HG03108 (cell line): ENCODE measurements around the gene BRAP.
"Not testable (repeated sequence)": the region's sequence is repeated elsewhere in the genome, so short reads cannot be mapped to it uniquely, and the experiment has no call there.

Experiments
- ATAC-seq: cut with Tn5 transposase; IDR thresholded peaks from one replicate; pipeline ENCODE4 v1.9.1; 2021; ENCODE audit warnings: moderate library complexity; ENCODE audit not compliant: unreplicated experiment

Gene BRAP

GRCh38 chr12:111677186-111677585 lies 8.6 kb downstream of the BRAP start:
- no peak for ATAC-seq

- no peak for ATAC-seq
Observed at GRCh38 chr12:111673503-111673902, 12.3 kb downstream of the BRAP start.

- ATAC-seq: no peak
Observed at GRCh38 chr12:111672822-111673381, 12.9 kb downstream of the BRAP start.

- no peak for ATAC-seq
Observed at GRCh38 chr12:111664961-111665865, 20.5 kb downstream of the BRAP start.

- no peak for ATAC-seq
Observed at GRCh38 chr12:111664499-111664898, 21.3 kb downstream of the BRAP start.

- no peak for ATAC-seq
Observed at GRCh38 chr12:111656016-111656415, 29.7 kb downstream of the BRAP start.

- no peak for ATAC-seq
Observed at GRCh38 chr12:111655356-111655755, 30.4 kb downstream of the BRAP start.

GRCh38 chr12:111653596-111653995 lies 32.2 kb downstream of the BRAP start:
- no peak for ATAC-seq

- ATAC-seq: not testable (repeated sequence)
Observed at GRCh38 chr12:111652530-111652929, 33.2 kb downstream of the BRAP start.

- ATAC-seq: no peak
Observed at GRCh38 chr12:111650912-111651311, 34.8 kb downstream of the BRAP start.

- ATAC-seq: no peak
Observed at GRCh38 chr12:111645433-111645832, 40.3 kb downstream of the BRAP start.

GRCh38 chr12:111643427-111643826 lies 42.3 kb downstream of the BRAP start:
- ATAC-seq: no peak

- ATAC-seq: no peak
Observed at GRCh38 chr12:111642681-111643426, 42.9 kb downstream of the BRAP start.

GRCh38 chr12:111640506-111640905 lies 45.2 kb downstream of the BRAP start:
- no peak for ATAC-seq

- no peak for ATAC-seq
Observed at GRCh38 chr12:111638556-111638955, 47.2 kb downstream of the BRAP start.

GRCh38 chr12:111636209-111636945 lies 49.4 kb downstream of the BRAP start:
- ATAC-seq: no peak

- ATAC-seq: no peak
Observed at GRCh38 chr12:111635524-111635923, 50.2 kb downstream of the BRAP start.

- no peak for ATAC-seq
Observed at GRCh38 chr12:111628505-111629260, 57.1 kb downstream of the BRAP start.

GRCh38 chr12:111626230-111626629 lies 59.5 kb downstream of the BRAP start:
- no peak for ATAC-seq

GRCh38 chr12:111624540-111624939 lies 61.2 kb downstream of the BRAP start:
- no peak for ATAC-seq
